Right ventricle myocardium superior (tissue), 1 donor: ENCODE results near the gene VPREB3. TPM values are rescaled to one million over a fixed set of nuclear protein-coding genes. Genes with fewer than 3 reads are reported as not detected.

Source experiments
- ATAC-seq: fragments of 200-7000 bp; cut with Tn5 transposase; one replicate; pipeline ENCODE4 v1.9.1; 2020; ENCODE audit warnings: mild to moderate bottlenecking; ENCODE audit not compliant: poor library complexity
- DNase-seq: peaks from one replicate; pipeline ENCODE4 v3.0.0-alpha.2; 2020
- intact Hi-C: fragments of 100-400 bp; cut with DNase I; formaldehyde crosslinking; loops from one replicate; pipeline ENCODE4 v1.11.2; 2022
- total RNA-seq: library from RNA; stranded (reverse); fragmentation: NEBNext Ultra II Directional; extraction: Animal tissue kit (Norgen Biotek cat#: 25700); gene quantifications from one replicate; pipeline ENCODE4 v1.2.1, GENCODE V29; 2021
- donor health status: DM: no; HTN: yes; CAD: no; lungs with severe emphysema.

Gene VPREB3
- total RNA-seq, 1 donor from 2014 or later: 0.51 TPM

- intact Hi-C loops: no loop called here
- no peak for DNase-seq
- no peak for ATAC-seq
Observed at GRCh38 chr22:23784215-23784732, 30.0 kb upstream of the VPREB3 start.

- DNase-seq (no peak), ATAC-seq (no peak)
- intact Hi-C loops: no loop called here
Observed at GRCh38 chr22:23783265-23784150, 29.3 kb upstream of the VPREB3 start.

GRCh38 chr22:23782703-23783102 is 28.5 kb upstream of the VPREB3 start:
- DNase-seq: no peak
- ATAC-seq: no peak
- intact Hi-C loops: no loop called here

- no peak for DNase-seq
- no peak for ATAC-seq
- intact Hi-C loops: no loop called here
Observed at GRCh38 chr22:23782252-23782651, 28.0 kb upstream of the VPREB3 start.

GRCh38 chr22:23781511-23782183 is 27.4 kb upstream of the VPREB3 start:
- ATAC-seq (no peak), DNase-seq (no peak)
- intact Hi-C loops: no loop called here

- no peak for ATAC-seq
Observed at GRCh38 chr22:23781065-23781464, 26.8 kb upstream of the VPREB3 start.

GRCh38 chr22:23780146-23780748 is 26.0 kb upstream of the VPREB3 start:
- intact Hi-C loops: no loop called here
- no peak for DNase-seq
- no peak for ATAC-seq

More at GRCh38 chr22:23781065-23781464, 26.8 kb upstream of the VPREB3 start:
- no peak for DNase-seq
- intact Hi-C loops: no loop called here

- ATAC-seq: no peak
- intact Hi-C loops: no loop called here
- no peak for DNase-seq
Observed at GRCh38 chr22:23779731-23780130, 25.5 kb upstream of the VPREB3 start.

- ATAC-seq (no peak), DNase-seq (no peak)
- intact Hi-C loops: no loop called here
Observed at GRCh38 chr22:23779083-23779482, 24.9 kb upstream of the VPREB3 start.

GRCh38 chr22:23778577-23778900 is 24.3 kb upstream of the VPREB3 start:
- DNase-seq (no peak), ATAC-seq (no peak)
- intact Hi-C loops: no loop called here

GRCh38 chr22:23777776-23778576 is 23.8 kb upstream of the VPREB3 start:
- peak; percentile 76 for DNase-seq
- peak; percentile 60 for ATAC-seq
- intact Hi-C loops: no loop called here

- ATAC-seq: no peak
- intact Hi-C loops: no loop called here
- DNase-seq: no peak
Observed at GRCh38 chr22:23775779-23776375, 21.7 kb upstream of the VPREB3 start.

GRCh38 chr22:23774922-23775436 is 20.8 kb upstream of the VPREB3 start:
- intact Hi-C loops: no loop called here
- no peak for DNase-seq
- no peak for ATAC-seq

- ATAC-seq (no peak), DNase-seq (no peak)
- intact Hi-C loops: no loop called here
Observed at GRCh38 chr22:23774114-23774921, 20.1 kb upstream of the VPREB3 start.

GRCh38 chr22:23773483-23774113 is 19.4 kb upstream of the VPREB3 start:
- ATAC-seq: peak; percentile 69
- DNase-seq: peak; percentile 65
- intact Hi-C loops: no loop called here

- intact Hi-C loops: no loop called here
- peak; percentile 80 for DNase-seq
Observed at GRCh38 chr22:23772649-23773473, 18.6 kb upstream of the VPREB3 start, which contains the start of gene MMP11. Gene MMP11 (plus strand): TSS chr22:23772849. CDS start chr22:23772871, 22 bp downstream.

More at GRCh38 chr22:23772649-23773473, 18.6 kb upstream of the VPREB3 start, which contains the start of gene MMP11:
- peak; percentile 36 for ATAC-seq
